HG02623 (cell line): ENCODE results near the gene MCRIP2.

Experiments
- ATAC-seq: cut with Tn5 transposase; IDR thresholded peaks from one replicate; pipeline ENCODE4 v1.9.1; 2021; ENCODE audit warnings: moderate library complexity; ENCODE audit not compliant: unreplicated experiment

MCRIP2 gene

DNA sequence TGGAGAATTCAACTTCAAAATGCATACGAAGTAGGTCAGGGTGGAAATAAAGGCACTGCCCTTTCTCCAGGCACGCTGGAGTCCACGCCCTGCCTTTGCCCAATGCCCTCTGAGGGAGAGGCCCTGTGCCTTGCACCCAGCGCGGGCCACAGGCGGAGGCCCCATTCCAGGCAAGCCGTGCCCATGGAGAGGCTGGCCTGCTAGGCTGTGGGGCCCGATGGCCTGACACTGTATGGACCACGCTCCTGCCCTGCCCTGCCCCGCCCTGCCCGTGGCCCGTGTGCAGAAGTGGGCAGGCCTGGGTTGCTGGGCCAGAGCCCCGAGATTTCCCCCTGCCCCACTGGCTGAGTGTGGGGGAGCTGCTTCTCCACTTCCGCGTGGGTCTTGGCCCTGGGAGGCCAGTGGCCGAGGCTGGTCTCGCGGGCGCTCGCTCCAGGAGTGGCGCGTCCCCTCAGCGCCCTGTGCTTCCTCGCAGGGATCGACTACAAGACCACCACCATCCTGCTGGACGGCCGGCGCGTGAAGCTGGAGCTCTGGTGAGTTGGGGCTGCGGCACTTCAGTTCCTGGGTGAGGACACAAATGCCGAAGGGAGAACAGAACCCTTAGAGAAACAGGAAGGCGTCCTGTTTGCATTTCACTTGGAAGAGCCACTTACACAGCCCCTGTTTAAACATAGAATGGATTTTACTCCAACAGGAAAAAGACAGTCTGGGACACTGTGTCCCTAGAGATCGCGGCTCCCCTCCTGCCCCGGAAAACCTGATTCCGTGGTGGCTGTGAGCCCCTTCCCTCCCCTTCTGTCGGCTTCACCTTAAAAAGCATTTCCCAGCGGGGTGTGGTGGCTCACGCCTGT, 24.7 kb upstream of the MCRIP2 start:
- ATAC-seq: no peak

DNA sequence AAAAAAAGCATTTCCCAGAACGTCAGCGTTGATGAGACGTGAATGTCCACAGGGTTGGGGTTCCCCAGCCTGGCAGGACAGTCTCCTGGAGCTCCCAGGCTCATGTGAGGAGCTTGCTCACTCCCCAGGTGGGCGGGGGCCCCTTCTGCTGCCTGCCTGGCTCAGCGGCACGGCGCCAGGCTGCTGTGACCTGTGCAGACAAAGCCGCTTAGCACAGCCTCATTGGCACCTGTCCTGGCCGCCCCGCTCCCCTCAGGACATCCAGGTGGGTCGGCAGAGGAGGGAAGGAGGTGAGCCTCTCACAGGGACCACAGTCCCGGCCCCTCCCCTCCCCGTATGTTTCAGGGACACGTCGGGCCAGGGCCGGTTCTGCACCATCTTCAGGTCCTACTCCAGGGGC, 23.8 kb upstream of the MCRIP2 start:
- no peak for ATAC-seq

DNA sequence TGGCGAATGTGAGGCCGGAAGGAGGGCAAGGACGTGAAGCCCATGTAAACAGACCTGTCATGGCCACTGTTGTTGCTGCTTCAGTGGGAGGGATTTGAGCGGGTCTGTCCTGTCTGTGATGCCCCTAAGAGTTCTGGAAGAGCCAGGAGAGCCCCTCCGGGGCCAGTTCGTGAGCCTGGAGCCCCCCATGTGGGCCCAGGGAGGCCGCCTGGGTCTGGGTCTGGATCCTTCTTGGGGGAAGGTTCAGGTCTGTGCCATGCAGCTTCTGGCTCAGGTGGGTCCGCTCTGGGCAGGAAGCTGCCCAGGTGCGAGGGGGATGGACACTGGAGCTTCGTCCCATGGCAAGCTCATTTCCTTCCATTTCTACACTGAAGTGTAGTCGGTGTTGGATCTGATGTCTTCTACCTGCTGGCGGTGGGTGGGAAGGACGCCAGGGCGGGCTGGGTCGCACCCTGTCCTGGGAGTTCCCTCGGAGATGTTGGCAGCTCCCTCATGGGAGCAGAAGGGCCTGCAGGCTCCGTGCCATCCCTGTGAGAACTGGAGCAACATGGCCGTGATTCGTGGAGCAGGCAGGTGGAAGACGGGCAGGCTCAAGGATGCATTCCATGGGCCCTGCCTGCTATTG, 22.0 kb upstream of the MCRIP2 start:
- ATAC-seq: no peak

DNA sequence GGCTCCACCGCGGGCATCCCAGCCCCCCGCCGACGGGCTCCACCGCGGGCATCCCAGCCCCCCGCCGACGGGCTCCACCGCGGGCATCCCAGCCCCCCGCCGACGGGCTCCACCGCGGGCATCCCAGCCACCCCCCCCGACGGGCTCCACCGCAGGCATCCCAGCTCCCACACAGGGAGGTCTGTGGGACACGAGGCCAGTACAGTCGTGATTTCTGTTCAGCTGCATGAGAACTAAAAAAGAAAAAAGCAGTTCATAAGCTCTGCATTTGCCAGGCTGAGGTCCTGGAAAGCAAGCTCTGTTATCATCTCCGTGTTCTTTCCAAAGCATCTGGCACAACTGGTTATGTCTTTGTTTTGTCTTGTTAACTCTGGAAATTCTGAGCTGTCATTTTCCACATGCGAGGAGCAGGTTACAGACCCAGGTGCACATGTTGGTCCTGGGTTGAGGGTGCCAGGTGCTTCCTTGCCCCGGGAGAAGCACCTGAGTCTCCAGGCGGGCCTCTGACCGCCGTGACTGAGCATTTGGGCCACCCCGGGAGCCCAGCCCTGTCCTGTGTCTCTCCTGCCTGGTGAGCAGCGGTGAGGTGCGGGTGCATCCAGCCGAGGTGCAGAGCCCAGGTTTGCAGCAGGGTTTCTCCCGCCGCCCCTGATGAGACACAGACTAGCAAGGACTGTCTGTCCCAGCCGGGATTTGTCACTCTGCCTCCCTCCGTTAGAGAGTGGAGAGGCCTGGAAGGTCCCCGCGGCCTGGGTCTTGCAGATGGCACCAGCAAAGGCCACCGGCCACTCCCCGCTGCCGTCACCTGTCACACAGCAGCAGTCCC, 20.7 kb upstream of the MCRIP2 start:
- ATAC-seq: no peak

DNA sequence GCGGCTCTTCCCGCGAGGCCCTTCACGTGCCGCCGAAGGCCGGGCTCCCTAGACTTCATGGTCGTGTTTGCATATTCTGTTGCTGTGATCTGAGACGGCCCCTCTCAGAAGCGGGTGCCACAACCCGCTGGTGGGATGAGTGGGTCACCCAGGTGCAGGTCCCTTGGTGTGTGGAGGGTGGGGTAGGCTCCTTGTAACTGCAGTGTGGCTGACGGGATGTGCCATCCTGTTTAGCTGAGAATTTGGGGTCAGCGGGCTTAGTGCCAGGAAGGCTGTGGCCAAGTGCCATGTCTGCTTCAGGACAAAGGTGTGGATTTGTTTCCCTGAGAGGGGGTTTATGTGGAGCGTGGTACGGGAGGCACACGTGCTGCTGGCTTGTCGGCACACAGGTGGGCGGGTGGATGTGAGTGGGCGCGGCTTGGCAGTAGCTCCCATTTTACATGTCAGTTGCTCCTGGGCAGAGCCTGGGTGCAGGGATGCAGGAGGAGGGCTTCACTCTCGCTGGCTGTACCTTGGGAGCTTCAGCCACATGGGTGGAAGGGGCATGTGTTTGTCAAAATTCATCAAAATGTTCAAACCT, 20.0 kb upstream of the MCRIP2 start:
- ATAC-seq: no peak

DNA sequence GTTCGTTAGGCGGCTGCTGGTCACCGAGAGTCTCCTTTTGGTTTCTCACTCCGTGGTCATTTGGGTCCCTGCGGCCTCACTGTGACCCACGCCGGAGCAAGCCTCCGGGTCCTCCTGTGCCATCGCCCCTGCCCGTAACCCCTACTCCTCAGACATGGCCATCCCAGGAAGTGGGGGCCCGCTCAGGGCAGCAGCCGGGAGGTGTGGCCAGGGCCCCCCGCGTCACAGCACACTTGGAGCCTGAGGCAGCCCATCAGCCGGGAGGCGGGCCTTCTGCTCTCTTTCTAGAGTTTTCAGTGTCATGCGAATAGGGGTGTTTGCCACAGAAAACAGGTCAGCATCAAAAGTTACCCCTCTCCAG, 18.7 kb upstream of the MCRIP2 start:
- no peak for ATAC-seq

DNA sequence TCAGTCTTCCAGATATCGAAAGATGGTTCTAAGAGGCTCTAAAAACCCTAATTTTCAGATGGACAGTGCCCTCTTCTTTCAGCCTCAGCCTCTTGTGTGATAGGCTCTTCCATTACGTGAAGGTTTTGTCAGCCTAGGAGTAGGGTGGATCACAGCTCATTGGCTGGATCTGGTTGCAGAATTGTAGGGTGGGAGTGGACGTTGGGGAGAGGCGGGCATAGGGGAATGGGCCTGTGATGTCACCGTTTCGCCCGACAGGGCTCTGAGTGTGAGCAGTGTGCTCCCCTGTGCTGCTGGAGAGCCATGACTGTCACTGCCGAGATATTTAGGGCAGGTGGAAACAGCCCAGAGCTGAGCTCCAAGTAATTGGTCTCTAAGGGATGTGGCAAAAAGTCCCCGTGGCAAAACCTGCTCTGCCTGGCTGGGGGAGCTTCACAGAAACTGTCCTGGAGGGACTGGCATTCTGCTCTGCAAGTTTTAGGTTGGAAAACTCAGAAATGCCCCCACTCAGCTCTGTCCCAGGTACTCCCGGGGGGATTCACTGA, 17.0 kb upstream of the MCRIP2 start:
- ATAC-seq: no peak

DNA sequence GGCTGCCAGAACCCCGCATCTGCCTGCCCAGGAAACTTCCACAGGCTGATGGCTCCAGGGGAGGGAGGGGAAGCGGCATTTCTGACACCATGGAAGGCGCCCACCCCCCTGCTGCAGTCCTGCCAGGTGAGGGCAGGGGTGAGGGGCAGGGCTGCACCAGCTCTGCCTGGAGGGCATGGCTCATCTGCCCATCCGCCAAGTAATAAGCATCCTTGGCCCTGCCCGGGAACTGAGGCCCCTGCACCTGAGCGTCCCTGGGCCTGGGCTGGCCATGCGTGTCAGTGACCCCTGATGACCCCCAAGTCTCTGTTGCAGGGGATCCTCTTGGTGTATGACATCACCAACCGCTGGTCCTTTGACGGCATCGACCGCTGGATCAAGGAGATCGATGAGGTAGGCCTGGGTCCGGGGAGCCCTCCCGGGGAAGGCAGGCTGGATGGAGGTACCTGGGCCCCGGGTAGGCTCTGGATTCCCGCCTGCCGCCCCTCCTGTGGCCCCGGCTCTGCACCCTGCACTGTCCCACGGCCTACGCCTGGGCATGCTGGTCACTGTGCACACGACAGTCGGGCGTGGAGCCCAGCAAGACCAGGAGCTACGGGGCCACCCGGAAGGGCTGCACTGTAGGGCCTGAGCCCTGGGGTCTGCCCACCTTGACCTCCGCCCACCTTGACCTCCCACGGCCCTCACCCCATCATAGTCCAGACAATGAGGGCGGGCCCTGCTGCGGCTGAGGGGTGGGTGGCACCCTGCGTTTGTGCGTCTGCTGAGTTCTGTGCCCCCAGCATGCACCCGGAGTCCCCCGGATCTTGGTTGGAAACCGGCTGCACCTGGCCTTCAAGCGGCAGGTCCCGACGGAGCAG, 16.3 kb upstream of the MCRIP2 start:
- no peak for ATAC-seq

DNA sequence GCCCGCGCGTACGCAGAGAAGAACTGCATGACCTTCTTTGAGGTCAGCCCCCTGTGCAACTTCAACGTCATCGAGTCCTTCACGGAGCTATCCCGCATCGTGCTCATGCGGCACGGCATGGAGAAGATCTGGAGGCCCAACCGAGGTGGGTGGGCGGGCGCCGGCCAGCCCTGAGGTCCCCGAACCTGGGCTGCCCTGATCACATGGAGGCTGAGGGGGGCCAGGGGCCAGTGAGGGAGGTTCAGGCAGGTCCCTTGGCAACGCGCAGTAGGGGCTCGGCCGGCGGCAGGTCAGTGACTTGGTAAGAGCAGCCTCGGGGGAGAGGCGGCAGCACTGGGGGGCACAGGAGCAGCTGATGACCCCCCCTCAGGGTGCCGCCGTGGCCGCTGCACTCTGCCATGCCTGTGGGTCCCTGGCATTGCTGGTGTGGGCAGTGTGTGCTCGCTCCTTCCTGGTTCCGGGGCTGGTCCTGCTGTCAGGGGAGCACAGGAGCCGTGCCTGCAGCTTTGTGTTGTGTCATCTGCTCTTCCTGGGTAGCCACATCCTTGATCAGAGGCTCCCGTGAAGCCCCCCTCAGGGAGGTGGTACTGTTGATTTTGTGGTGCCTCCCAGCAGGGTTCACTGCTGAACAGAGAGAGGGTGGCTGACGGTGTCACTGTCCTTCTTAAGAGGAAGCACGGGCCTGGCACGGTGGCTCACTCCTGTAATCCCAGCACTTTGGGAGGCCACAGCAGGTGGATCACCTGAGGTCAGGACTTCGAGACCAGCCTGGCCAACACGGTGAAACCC, 15.5 kb upstream of the MCRIP2 start:
- ATAC-seq: no peak

DNA sequence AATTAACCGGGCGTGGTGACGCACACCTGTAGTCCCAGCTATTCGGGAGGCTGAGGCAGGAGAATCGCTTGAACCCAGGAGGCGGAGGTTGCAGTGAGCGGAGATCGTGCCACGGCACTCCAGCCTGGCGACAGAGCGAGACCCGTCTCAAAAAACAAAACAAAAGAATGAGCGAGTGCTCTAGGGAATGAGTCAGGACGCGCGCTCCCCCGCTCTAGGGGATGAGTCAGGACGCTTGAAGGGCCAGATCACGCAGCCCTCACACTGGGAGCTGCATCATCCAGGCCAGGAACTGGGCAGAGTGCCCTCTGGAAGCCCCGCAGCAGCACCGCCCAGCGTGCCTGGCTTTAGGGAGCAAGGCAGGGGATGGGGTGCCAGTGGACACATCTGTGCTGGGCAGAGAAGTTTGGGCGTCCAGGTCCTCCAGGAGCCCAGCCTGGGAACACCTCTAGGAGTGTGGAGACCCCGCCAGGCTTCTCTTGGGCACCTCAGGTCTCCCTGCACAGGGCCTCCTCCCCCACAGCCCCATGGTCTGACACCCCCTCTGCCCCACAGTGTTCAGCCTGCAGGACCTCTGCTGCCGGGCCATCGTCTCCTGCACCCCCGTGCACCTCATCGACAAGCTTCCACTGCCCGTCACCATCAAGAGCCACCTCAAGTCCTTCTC, 14.7 kb upstream of the MCRIP2 start:
- no peak for ATAC-seq

DNA sequence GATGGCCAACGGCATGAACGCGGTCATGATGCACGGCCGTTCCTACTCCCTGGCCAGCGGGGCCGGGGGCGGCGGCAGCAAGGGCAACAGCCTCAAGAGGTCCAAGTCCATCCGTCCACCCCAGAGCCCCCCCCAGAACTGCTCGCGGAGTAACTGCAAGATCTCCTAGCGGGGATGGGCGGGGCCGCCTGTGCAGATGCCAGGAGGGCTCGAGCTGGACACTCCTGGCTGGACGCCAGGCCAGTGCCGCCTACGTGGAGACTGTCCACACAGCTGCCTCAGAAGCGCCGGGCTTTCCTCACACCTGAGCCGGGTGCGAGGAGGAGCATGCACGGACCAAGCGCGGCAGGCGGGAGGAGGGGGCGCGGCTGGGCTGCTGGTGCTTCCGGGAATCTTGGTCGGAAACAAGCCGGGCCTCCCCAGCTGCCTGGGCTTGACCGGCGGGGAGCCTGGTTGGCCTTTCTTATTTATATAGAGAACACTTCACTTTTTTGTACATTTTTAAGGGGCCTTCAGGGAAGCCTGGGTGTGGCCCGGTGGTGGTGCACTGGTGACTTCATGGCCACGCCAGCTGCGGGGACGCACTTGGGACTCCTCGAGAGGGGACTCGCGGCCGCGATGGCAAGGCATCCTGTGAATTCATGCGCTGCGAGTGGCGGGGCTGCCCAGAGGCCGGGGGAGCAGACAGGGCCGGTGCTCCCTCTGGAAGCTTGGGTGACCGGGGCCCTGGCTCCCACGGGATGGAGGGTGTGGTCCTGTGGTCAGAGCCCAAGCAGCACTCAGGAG, 14.0 kb upstream of the MCRIP2 start:
- ATAC-seq: no peak

DNA sequence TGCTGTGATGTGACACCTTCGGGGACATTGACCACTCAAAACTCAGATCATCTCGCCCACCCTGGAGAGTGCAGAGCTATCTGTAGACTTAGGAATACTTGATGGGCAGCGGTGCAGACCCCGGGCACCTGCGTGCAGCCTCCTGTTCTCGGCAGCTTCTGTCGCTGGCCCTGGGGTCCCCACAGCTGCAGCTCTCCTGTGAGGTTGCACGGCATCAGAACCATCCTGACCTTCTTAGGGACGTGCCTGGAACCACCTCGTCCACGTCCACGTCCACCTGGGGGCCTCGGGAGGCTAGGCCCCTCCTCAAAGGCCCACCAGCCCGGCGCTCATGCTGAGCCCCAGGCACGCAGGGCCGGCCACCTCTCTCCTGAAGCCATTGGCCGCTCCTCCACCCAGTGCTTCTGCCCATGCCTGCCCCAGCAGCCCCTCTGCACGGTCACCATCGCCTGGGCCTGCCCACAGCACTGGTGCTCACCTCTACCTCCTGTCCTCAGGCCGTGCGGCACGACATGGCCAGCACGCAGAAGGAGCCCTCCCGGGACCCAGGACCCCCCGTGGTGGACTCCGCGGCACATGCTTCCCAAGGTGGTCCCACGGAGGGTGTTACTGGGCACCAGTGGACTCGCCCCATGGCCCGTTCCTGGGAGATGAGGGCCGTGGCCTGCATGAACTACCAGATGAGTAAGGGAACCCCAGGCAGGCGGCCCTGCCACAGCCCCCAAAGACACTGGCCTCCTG, 13.1 kb upstream of the MCRIP2 start:
- no peak for ATAC-seq

DNA sequence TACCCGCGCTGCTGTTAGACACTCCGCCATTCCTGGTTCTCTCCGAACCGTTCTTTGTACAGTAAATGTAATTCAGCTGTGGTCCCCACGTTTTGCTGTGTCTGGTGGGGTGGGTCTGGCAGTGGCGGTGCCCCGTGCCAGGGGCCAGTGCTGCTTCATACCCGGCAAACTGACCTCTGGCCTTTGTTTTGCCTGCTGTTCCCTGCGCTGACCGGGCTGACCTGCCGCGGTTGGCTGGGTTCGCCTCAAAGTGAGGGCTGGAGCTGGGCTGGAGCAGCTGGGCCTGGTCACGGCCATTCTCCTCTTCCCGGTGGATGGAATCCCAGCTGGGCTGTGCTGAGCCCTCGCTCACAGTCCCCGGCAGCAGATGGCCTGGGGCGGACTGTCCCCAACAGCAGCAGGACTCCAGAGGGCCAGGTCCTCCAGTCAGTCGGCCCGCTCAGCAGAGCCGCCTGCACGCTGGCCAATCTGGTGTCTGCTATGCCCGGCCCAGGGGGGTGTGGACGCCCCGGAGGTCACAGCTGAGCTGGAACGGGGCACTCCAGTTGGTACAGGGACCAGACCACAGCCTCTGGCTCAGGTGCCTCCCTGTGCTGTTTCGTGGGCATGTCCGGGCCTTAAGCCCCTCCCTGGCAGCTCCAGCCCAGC, 12.3 kb upstream of the MCRIP2 start:
- no peak for ATAC-seq

DNA sequence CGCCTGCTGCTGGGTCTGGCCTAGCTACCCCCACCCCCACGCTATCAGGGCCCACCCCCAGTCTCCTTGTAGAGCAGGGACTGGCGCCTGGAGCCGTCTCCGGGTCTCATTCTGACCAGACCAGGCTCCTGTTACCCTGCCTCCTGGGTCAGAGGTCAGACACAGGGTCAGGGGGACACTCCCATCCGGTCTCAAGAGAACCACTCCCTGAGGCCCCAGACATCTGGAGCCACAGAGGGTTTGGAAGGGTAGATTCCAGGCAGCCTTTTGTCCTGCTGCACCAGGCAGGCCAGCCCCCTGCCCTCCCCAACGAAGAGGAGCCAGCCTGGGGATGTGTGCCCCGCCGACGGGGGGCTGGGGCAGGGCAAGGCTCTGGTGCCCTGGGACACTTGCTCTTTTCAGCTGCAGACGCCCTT, 11.8 kb upstream of the MCRIP2 start:
- no peak for ATAC-seq

DNA sequence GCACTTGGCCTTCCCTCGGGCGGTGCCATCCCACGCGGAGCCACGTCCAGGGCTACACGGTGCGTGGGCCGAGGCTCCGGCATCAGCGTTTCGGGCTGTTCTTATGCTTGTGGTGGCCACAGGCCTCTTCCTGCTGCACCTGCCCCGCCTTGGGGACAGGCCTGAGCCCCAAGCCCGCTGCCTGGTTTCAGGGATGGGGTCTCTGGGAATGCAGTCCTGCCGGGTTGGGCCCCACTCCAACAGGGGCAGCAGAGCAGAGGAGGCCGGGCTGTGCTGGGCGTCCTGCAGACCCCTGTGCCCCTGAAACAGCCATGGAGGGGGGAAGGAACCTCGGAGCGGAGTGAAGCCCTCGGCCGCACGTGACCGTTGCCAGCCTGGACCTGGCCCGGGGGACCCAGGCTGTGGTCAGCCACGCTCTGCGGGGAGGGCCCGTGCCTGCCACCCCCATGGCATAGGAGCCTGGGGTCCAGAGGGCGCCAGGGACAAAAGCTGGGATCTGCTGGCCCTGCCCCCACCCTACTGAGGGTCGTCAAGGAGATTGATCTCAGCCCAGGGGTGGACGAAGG, 11.3 kb upstream of the MCRIP2 start:
- no peak for ATAC-seq

DNA sequence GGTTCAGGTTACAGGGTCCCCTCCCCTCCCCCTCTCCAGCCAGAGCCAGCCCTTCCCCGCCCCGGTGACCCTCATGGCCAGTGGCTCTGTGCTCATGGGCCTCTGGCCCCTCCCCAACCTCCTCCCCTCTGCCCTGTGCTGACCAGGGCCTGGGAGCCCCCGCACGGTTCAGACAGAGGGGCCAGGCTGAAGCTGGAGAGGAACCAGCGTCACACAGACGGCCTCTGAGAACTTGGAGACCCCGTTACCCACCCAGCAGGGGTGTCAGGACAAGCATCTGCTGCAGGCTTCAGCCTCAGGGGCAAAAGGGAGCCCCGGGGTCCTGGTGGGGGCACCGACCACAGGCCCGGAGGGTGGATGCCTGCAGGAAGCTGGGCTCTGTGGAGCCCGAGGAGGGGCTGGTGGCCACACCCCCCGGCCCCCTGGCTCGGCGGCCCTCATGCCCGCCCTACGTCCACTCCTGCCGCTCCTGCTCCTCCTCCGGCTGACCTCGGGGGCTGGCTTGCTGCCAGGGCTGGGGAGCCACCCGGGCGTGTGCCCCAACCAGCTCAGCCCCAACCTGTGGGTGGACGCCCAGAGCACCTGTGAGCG, 10.7 kb upstream of the MCRIP2 start, which contains the start of gene WFIKKN1:
TSS of gene WFIKKN1 (plus strand) at position 171 of the 591 bp plus-strand sequence. CDS start at position 440, 269 bp downstream.
- ATAC-seq: no peak
